Middle frontal gyrus (tissue), 1 donor: ENCODE results near the gene KDM6A.
"Not testable (repeated sequence)": the region's sequence is repeated elsewhere in the genome, so short reads cannot be mapped to it uniquely, and the experiment has no call there.

Source experiments
- DNase-seq: peaks from one replicate; pipeline ENCODE4 v3.0.0-alpha.2; 2015; ENCODE audit warnings: low spot score; ENCODE audit errors: extremely low spot score

KDM6A gene

DNA sequence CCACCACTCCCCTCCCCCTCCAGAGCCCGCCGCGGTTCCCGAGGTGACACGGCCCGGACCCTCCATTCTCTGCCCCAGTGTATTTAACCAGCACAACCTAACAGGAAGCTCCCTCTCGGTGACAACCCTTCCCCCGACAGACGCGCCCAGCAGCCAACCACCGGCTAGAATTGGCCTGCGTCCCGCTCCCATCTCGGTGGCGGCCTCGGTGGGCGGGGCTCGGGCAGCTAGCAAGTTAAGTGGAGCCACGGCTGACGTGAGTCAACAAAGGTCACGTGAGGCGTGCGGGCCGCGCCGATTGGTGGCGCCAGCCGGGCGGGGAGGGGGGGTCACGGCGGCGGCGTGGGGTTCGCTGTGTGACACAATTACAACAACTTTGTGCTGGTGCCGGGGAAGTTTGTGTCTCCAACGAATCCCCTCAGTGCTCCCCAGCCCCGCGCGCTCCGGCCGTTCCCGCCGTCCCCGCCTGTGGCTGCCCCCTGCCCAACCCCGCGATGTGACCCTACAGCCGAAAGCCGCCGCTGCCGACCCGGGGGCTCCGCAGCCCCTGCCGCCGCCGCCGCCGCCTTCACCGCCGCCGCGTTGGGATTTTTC, at the start of gene KDM6A:
Gene KDM6A, plus strand, starts transcription at position 368 of the 594 bp plus-strand sequence. CDS start 364 bp downstream, outside the sequence.
- peak; percentile 82 for DNase-seq

DNA sequence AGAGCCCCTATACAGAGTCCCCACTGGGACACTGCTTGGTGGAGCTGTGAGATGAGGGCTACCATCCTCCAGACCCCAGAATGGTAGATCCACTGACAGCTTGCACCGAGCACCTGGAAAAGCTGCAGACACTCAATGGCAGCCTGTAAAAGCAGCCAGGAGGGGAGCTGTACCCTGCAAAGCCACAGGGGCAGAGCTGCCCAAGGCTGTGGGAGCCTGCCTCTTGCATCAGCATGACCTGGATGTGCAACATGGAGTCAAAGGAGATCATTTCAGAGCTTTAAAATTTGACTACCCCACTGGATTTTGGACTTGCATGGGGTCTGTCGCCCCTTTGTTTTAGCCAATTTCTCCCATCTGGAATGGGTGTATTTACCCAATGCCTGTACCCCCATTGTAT, 49.8 kb upstream of the KDM6A start:
- not testable (repeated sequence) for DNase-seq

DNA sequence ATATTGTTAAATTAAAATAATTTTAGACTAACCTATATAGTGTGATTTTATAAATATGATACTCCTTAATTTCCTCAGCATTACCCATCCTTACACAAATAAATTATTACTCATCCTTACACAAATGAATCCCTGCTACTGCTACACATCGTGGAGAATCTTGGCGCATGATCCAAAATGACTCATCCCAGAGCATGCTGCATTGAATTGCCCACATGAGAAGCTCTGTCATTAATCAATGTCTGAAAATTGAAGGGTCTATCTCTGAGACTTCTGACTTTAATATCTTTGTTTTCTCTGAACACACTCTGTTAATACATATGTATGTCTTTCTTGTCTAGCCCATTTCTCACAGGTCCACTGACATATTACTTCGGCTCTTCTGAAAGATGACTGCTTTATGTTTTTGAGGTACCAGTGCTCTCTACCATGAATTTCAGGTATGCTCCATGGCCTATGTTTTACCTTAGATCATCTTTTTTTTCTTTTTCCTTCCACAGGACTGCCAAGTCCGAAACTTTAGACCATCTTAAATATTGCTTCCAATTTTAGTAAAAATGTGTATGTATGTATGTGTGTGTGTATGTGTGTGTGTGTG, 44.9 kb upstream of the KDM6A start:
- no peak for DNase-seq

- no peak for DNase-seq
Measured at GRCh38 chrX:44829832-44830231, 43.2 kb upstream of the KDM6A start.

DNA sequence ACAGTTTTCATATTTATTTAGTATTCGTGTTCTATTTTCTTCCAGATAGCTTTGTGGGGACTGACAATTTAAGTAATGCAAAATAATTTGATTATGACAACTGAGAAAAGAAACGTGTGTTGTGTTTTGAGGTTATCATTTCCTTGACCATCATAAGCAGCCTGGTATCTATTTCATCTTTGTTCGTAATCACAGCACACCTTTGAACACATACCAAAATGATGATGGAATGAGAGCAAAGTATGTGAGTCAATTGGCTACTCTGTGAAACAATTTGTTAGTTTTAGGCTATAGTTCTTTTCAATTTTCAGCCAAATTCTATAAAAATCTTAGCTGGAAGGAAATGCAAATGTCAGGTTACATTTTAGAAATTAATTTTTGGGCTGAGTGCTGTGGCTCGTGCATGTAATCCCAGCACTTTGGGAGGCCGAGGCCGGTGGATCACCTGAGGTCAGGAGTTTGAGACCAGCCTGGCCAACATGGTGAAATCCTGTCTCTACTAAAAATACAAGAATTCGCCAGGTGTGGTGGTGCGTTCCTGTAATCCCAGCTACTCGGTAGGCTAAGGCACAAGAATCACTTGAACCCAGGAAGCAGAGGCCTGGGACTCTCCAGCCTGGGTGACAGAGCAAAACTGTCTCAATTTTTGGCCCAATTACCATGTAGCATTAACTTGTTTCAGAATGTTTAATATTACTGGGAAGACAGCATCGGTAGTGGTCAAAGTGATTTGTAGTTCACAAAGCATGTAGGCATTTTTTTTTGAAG, 30.3 kb upstream of the KDM6A start:
- DNase-seq, result no peak

DNA sequence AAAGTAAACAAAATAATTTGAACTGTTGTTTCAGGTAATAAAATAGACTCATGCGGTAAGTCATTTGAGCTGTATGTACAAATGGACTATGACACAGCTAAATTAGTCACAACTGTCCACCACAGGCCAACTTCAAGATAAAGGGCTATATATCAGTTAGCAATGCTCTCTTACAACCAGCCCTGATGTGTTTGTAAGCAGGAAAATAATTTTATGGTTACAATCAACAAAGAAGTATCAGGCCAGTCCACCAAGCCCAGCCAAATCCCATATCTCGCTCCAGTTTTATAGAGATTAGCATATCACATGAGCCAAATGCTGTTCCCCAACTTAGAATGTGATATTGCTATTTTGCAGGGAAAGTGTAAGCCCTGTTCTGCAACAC, 29.7 kb upstream of the KDM6A start:
- no peak for DNase-seq

DNA sequence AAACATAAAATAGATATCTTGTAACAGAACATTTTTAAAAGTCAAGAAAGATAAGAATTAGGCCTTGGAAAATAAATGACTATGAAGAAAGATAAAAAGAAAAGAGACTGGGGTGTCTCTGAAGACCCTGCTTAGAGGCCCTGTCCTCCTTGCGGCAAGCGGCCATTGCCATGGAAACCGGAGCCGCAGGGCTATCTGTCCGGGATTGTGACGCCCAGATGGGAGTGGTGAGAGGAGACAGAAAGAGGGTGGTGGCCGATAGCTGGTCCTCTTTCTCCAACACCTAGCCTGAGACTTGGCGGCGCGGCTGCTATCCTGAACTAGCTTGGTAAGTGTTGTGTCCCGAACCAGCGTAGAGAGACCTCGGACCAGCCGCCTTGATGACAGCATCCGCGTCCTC, 29.2 kb upstream of the KDM6A start, which contains the start of gene DUSP21:
Gene DUSP21, plus strand, starts transcription at position 269 of the 400 bp plus-strand sequence. Its CDS starts 112 bp downstream, at position 381.
- DNase-seq, result no peak

- DNase-seq, result no peak
Measured at GRCh38 chrX:44844204-44844603, 28.8 kb upstream of the KDM6A start.

- DNase-seq, result not testable (repeated sequence)
Measured at GRCh38 chrX:44850891-44851290, 22.1 kb upstream of the KDM6A start.

GRCh38 chrX:44871114-44871645, 1.8 kb upstream of the KDM6A start:
- no peak for DNase-seq

DNA sequence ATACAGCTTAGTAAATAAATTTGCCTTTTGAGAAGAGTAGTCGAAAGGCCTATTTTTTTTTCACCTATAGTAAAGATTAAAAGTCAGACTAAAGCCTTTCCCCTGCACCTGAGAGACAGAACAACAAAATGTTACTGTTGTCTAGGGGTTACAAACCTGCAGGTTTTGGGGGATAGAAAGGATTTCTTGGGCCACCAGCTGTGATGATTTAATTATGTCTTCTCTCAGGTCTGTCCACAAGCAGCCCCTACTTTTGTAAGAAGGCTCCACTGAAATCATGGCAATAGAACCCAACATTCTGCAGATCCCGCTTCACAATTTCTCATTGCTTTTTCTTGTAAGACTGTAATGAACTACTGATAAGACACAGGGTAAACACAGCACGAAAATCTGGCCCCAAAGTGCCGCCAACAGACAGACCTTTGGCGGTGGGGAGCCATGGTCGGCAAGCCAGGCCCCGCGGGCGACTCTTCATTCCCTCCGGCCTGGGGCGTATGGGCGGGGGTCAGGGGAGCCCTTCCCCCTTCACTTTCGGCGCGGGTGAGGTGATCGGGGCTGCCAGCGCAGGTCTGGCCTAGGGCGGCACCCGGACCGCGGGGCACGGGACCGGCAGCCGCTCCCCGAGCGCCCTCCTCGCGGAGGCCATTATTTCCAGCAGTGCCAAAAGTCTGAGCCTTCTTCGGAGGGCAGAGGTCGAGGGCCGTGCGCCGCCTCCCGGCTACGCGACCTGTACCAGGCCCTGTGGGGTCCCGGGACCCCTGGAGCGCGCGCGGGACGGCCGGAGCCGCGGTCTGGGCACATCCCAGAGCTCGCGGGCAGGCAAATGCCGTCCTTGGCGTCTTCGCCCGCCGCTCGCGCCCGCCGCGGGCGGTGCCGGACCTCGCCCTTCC, 812 bp upstream of the KDM6A start:
- no peak for DNase-seq

- DNase-seq, result no peak
Measured at GRCh38 chrX:44873415-44874276, 658 bp downstream of the KDM6A start.

DNA sequence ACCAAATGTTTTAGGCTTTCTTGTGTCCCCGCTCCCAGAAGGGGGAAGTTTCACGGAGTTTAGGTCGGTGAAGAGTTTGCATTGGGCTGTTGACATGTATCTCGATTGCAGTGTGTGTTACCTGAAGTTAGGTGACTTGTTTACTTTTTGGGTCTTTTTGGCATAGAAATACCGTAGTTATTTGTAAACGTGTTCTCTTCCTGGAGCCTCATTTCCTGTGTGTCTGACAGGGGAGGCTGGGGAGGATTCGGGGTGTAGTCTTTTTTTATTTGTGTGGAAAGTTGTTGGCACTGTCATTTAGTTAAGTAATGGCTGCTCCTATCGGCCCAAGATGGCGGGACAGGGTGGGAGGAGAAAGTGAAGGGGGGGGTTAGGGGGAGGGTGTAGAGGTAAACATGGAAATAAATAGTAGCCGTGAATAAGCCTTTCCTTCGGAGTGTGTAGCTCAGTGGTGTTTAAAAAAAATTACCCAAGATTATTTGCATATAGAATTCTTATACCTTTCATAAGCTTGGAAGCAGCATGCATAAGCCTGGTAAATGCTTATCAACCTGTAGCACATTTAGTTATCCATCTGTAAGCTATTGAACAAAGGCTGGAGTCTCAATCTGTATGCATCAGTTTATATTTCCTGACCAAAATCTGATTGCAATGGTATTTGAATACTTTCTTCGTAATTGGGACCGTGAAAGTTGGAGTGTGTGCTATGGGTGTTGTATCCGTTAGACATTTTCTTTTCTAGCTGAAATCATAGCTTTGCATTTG, 1.6 kb downstream of the KDM6A start:
- DNase-seq, result no peak

DNA sequence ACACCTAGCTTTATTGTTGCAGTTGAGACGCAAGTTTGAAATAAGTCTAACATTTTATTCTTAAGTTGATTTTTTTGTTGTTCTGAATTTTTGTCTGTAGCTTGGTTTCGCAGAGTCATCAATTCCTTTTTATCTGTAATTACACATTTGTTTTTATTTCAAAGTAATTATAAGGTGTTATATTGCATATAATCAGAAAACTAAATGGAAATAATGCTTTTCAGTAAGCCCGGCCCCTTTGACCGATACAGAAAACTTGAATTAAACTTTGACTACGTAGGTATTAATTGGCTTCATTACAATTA, 2.1 kb downstream of the KDM6A start:
- DNase-seq, result no peak

- no peak for DNase-seq
Measured at GRCh38 chrX:44876086-44876485, 3.1 kb downstream of the KDM6A start.

DNA sequence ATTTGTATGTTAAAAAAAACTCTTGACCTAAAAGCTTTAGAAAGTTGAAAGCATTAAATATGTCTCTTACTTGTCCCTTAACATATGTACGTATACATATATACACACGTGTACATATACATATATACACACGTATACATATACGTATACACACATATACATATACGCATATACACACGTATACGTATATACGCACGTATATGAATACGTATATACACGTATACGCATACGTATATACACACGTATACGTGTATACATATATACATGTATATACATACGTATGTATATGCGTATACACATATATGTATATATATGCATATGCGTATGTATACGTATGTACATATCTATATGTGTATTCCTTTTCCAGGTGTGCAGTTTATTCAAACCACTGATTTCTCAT, 3.8 kb downstream of the KDM6A start:
- no peak for DNase-seq

- DNase-seq, result no peak
Measured at GRCh38 chrX:44878780-44879179, 5.8 kb downstream of the KDM6A start.

DNA sequence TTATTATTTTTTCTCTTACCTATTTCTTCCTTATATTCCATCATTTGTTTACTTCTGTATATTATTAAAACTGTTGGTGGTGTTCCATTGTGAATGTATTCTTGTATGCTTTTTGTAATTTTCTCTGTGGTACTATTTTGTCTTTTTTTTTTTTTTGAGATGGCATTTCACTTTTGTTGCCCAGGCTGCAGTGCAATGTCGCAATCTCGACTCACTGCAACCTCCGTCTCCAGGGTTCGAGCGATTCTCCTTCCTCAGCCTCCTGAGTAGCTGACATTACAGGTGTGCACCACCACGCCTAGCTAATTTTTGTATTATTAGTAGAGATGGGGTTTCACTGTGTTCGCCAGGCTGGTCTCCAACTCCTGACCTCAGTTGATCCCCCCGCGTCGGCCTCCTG, 8.6 kb downstream of the KDM6A start:
- DNase-seq, result no peak

DNA sequence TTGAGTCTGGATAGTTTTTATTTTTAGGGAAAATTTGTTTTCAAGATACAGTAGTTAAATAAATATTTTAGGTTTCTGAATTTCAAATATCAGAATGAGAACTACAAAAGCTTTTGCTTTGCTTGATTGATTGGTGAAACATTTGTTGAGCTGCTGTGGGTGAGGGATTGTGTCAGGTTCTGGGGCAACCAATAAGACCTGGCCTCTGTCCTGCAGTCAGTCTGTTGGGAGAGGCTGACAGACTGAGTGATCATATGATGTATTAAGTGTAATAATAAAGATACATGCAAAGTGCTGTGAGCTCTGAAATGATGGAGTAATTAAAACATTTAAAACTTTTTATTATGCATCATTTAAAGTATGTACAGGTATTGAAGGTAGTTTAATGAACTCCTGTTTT, 9.6 kb downstream of the KDM6A start:
- no peak for DNase-seq

DNA sequence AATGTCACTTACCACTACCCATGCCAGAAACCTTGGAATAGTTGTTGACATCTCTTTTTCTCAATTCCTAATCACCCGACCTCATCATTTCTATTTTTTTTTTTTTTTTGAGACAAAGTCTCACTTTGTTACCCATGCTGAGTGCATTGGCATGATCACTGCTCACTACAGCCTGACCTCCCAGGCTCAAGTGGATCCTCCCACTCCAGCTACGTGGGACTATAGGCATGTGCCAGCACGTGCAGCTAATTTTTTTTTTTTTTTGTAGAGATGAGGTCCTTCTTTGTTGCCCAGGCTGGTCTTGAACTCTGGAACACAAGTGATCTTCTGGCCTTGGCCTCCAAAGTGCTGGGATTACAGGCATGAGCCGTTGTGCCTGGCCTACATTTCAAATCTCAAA, 12.0 kb downstream of the KDM6A start:
- no peak for DNase-seq
